Panc1 (cell line): ENCODE results near the gene GPR137B. TPM values are rescaled to one million over a fixed set of nuclear protein-coding genes. Genes with fewer than 3 reads are reported as not detected.
"Not testable (repeated sequence)": the region's sequence is repeated elsewhere in the genome, so short reads cannot be mapped to it uniquely, and the experiment has no call there.

Source experiments
- ATAC-seq: fragments of 200-7000 bp; cut with Tn5 transposase; 2 replicates; pipeline ENCODE4 v1.9.1; 2020; ENCODE audit warnings: mild to moderate bottlenecking, moderate library complexity
- BruUV-seq: library from RNA; stranded (reverse); fragments of 400-500 nt; replicated peaks from 2 replicates; lab custom pipeline; 2021; lab: Mats Ljungman, UMichigan
- CTCF ChIA-PET: fragments of 300-600 bp; sonication (Branson Sonifier 250); formaldehyde crosslinking; loops from one replicate; lab custom pipeline; 2022; ENCODE audit warnings: antibody characterized with exemption; lab: Charles Lee
- POLR2A ChIA-PET: fragments of 300-600 bp; sonication (Branson Sonifier 250); formaldehyde crosslinking; loops from one replicate; lab custom pipeline; 2022; ENCODE audit warnings: antibody characterized with exemption; lab: Charles Lee
- DNase-seq: peaks from one replicate; pipeline ENCODE4 v3.0.0-alpha.2; 2010; ENCODE audit warnings: low read depth, low spot score
- H3K27ac ChIP-seq: 2 replicates; pipeline ENCODE4 v1.5.1; 2011; ENCODE audit warnings: mild to moderate bottlenecking, low read length, inconsistent platforms
- H3K27me3 ChIP-seq: fragments of 200-500 bp; sonication (Bioruptor generic); 2 replicates; pipeline ENCODE4 v1.6.0; 2014; ENCODE audit warnings: low read length, inconsistent platforms; ENCODE audit not compliant: control insufficient read depth, insufficient read depth
- H3K36me3 ChIP-seq: fragments of 200-500 bp; sonication (Bioruptor generic); 2 replicates; pipeline ENCODE4 v1.5.1; 2014; ENCODE audit warnings: inconsistent platforms, mild to moderate bottlenecking, low read length, moderate library complexity; ENCODE audit not compliant: control insufficient read depth, insufficient read depth
- H3K4me1 ChIP-seq: 2 replicates; pipeline ENCODE4 v1.5.1; 2011; ENCODE audit warnings: inconsistent platforms, mild to moderate bottlenecking, low read length, moderate library complexity; ENCODE audit not compliant: control insufficient read depth, insufficient read depth
- H3K4me3 ChIP-seq, 2 experiments: 2 replicates each; pipeline ENCODE4 v1.5.1; 2011 to 2012; ENCODE audit warnings: low read depth in 2 of 2, low read length in 2 of 2, mild to moderate bottlenecking in 2 of 2, inconsistent platforms in 1 of 2, moderate library complexity in 1 of 2
- H3K9me3 ChIP-seq: fragments of 200-500 bp; sonication (Bioruptor generic); 2 replicates; pipeline ENCODE4 v1.5.1; 2014; ENCODE audit warnings: low read depth, mild to moderate bottlenecking, inconsistent platforms, low read length, moderate library complexity; ENCODE audit not compliant: control insufficient read depth, insufficient read depth
- POLR2AphosphoS5 ChIP-seq: IDR thresholded peaks from 2 replicates; pipeline ENCODE4 v1.6.1; 2012; ENCODE audit warnings: mild to moderate bottlenecking, low read depth, low read length, moderate library complexity
- REST ChIP-seq, 2 experiments: IDR thresholded peaks; 2 replicates each; pipeline ENCODE4 v1.6.1; 2011 to 2012; ENCODE audit warnings: low read depth in 2 of 2, control low read depth in 1 of 2, low read length in 1 of 2, mild to moderate bottlenecking in 1 of 2, moderate library complexity in 1 of 2; ENCODE audit not compliant: insufficient read depth in 1 of 2
- SIN3A ChIP-seq: IDR thresholded peaks from 2 replicates; pipeline ENCODE4 v1.6.1; 2012; ENCODE audit warnings: low read depth, mild to moderate bottlenecking, low read length, moderate library complexity, borderline replicate concordance; ENCODE audit not compliant: insufficient read depth
- TCF7L2 ChIP-seq: IDR thresholded peaks from 2 replicates; pipeline ENCODE4 v1.6.1; 2011; ENCODE audit warnings: mild to moderate bottlenecking, low read depth, low read length, inconsistent platforms
- in situ Hi-C: cut with HindIII; loops from 2 replicates; pipeline ENCODE4 v1.10.0; 2016; ENCODE audit warnings: low sequenced_read_pairs, low pct_unique_long_range_greater_than_20kb
- intact Hi-C: fragments of 100-400 bp; cut with micrococcal nuclease; formaldehyde crosslinking; loops from one replicate; pipeline ENCODE4 v1.10.0; 2022; ENCODE audit not compliant: unreplicated experiment
- total RNA-seq: library from RNA; stranded (reverse); gene quantifications from one replicate; pipeline ENCODE4 v1.2.1, GENCODE V29; 2021; ENCODE audit not compliant: unreplicated experiment

The GPR137B gene
- total RNA-seq, 1 experiment from 2014 or later = 25.3 TPM

GRCh38 chr1:236095705-236096520 lies 46.4 kb upstream of the GPR137B start:
- no TSS peak for BruUV-seq
- POLR2A ChIA-PET = no interaction called here
- no peak overlapping the region for H3K4me3 ChIP-seq
- H3K36me3 ChIP-seq = no peaks in the 10 kb centered on the region
- H3K27ac ChIP-seq = peak overlapping the region; percentile 41; the same call in 1 of the 2 replicates
- TF ChIP-seq SIN3A (no peak), TCF7L2 (no peak), POLR2AphosphoS5 (no peak)
- CTCF ChIA-PET = no interaction called here
- DNase-seq = no peak
- in situ Hi-C loops (no loop called here), intact Hi-C loops (no loop called here)
- no peaks in the 10 kb centered on the region for H3K4me1 ChIP-seq
- H3K9me3 ChIP-seq = peaks cover 16% of the 10 kb centered on the region; the same call in 1 of the 2 replicates
- ATAC-seq = no peak
- H3K27me3 ChIP-seq = no peaks in the 10 kb centered on the region

- not testable (repeated sequence) for ATAC-seq
These were observed 45.5 kb upstream of the GPR137B start for GRCh38 chr1:236096660-236097482.

More at GRCh38 chr1:236096660-236097482, 45.5 kb upstream of the GPR137B start:
- H3K36me3 ChIP-seq, intact Hi-C loops, H3K4me1 ChIP-seq, POLR2A ChIA-PET, CTCF ChIA-PET, in situ Hi-C loops, H3K27me3 ChIP-seq, BruUV-seq, H3K4me3 ChIP-seq: not testable (repeated sequence)
- peak; percentile 24 for DNase-seq
- H3K9me3 ChIP-seq = peaks cover 16% of the 10 kb centered on the region; the same call in 1 of the 2 replicates
- peak overlapping the region; percentile 81 for H3K27ac ChIP-seq
- TF ChIP-seq REST (IDR thresholded peaks at IDR 0.05; ENCODE audit: insufficient read depth in 1 of 2, low read depth in 2 of 2, low read length in 1 of 2) = peak in 1 of 2 experiments; percentile 26; a peak in 1 of 4 replicates
